HFF-Myc (cell line): ENCODE results near the gene MOGAT3.

ENCODE experiments used
- DNase-seq: peaks from one replicate; pipeline ENCODE4 v3.0.0-alpha.2; 2011; ENCODE audit warnings: low read depth; ENCODE audit errors: extremely low read depth
- H3K4me3 ChIP-seq: replicated peaks from 2 replicates; pipeline ENCODE4 v1.5.1; 2011; ENCODE audit warnings: low read depth, mild to moderate bottlenecking, control low read depth, low read length
- CTCF ChIP-seq: IDR thresholded peaks from 2 replicates; pipeline ENCODE4 v1.5.1; 2012; ENCODE audit warnings: mild to moderate bottlenecking, low read depth, low read length, control low read depth; ENCODE audit errors: missing control alignments

MOGAT3 gene

GRCh38 chr7:101232141-101232850 lies 31.5 kb upstream of the MOGAT3 start:
- no peak for TF ChIP-seq CTCF
- H3K4me3 ChIP-seq = no peak overlapping the region
- no peak for DNase-seq

- no peak overlapping the region for H3K4me3 ChIP-seq
- no peak for TF ChIP-seq CTCF
- no peak for DNase-seq
Measured at GRCh38 chr7:101231644-101232043, 30.8 kb upstream of the MOGAT3 start.

- TF ChIP-seq CTCF = no peak
- H3K4me3 ChIP-seq = no peak overlapping the region
Measured at GRCh38 chr7:101226721-101227120, 25.9 kb upstream of the MOGAT3 start.

GRCh38 chr7:101225650-101226049 lies 24.8 kb upstream of the MOGAT3 start:
- H3K4me3 ChIP-seq = no peak overlapping the region
- no peak for TF ChIP-seq CTCF
- DNase-seq = no peak

More at GRCh38 chr7:101226721-101227120, 25.9 kb upstream of the MOGAT3 start:
- no peak for DNase-seq

- no peak for DNase-seq
- TF ChIP-seq CTCF = no peak
- no peak overlapping the region for H3K4me3 ChIP-seq
Measured at GRCh38 chr7:101223528-101223927, 22.7 kb upstream of the MOGAT3 start.

GRCh38 chr7:101222275-101222830 lies 21.5 kb upstream of the MOGAT3 start:
- TF ChIP-seq CTCF = no peak
- no peak overlapping the region for H3K4me3 ChIP-seq
- no peak for DNase-seq

GRCh38 chr7:101220295-101220694 lies 19.5 kb upstream of the MOGAT3 start:
- H3K4me3 ChIP-seq = no peak overlapping the region
- TF ChIP-seq CTCF = no peak
- DNase-seq = no peak
